HG03108 (cell line): ENCODE data around the gene ARHGAP42.
A peak's percentile ranks its signal among the peaks of the same experiment; 100 is the strongest.
"Not testable (repeated sequence)": the region's sequence is repeated elsewhere in the genome, so short reads cannot be mapped to it uniquely, and the experiment has no call there.

Experiments
- ATAC-seq: cut with Tn5 transposase; IDR thresholded peaks from one replicate; pipeline ENCODE4 v1.9.1; 2021; ENCODE audit warnings: moderate library complexity; ENCODE audit not compliant: unreplicated experiment

The ARHGAP42 gene

GRCh38 chr11:100863080-100863581 lies 176.0 kb downstream of the ARHGAP42 start:
- peak; percentile 88 for ATAC-seq

GRCh38 chr11:100865443-100866065 lies 178.5 kb downstream of the ARHGAP42 start:
- no peak for ATAC-seq

GRCh38 chr11:100866453-100866852 lies 179.4 kb downstream of the ARHGAP42 start:
- ATAC-seq, result no peak

- ATAC-seq, result no peak
Measured at GRCh38 chr11:100867606-100868005, 180.5 kb downstream of the ARHGAP42 start.

- no peak for ATAC-seq
Measured at GRCh38 chr11:100869328-100869727, 182.2 kb downstream of the ARHGAP42 start.

- ATAC-seq, result no peak
Measured at GRCh38 chr11:100870138-100870537, 183.1 kb downstream of the ARHGAP42 start.

GRCh38 chr11:100872951-100873740 lies 186.1 kb downstream of the ARHGAP42 start:
- no peak for ATAC-seq

GRCh38 chr11:100874203-100874602 lies 187.1 kb downstream of the ARHGAP42 start:
- ATAC-seq, result no peak

GRCh38 chr11:100875521-100875869 lies 188.4 kb downstream of the ARHGAP42 start:
- no peak for ATAC-seq

- no peak for ATAC-seq
Measured at GRCh38 chr11:100876815-100877520, 189.9 kb downstream of the ARHGAP42 start.

- ATAC-seq, result no peak
Measured at GRCh38 chr11:100878474-100878873, 191.4 kb downstream of the ARHGAP42 start.

- no peak for ATAC-seq
Measured at GRCh38 chr11:100882957-100883356, 195.9 kb downstream of the ARHGAP42 start.

- no peak for ATAC-seq
Measured at GRCh38 chr11:100883830-100884229, 196.7 kb downstream of the ARHGAP42 start.

- no peak for ATAC-seq
Measured at GRCh38 chr11:100887659-100888058, 200.6 kb downstream of the ARHGAP42 start.

GRCh38 chr11:100888836-100889235 lies 201.7 kb downstream of the ARHGAP42 start:
- no peak for ATAC-seq

GRCh38 chr11:100889758-100890157 lies 202.7 kb downstream of the ARHGAP42 start:
- no peak for ATAC-seq

GRCh38 chr11:100890789-100891188 lies 203.7 kb downstream of the ARHGAP42 start:
- ATAC-seq, result no peak

- ATAC-seq, result no peak
Measured at GRCh38 chr11:100892886-100893285, 205.8 kb downstream of the ARHGAP42 start.

GRCh38 chr11:100895449-100895848 lies 208.4 kb downstream of the ARHGAP42 start:
- ATAC-seq, result no peak

GRCh38 chr11:100895976-100896375 lies 208.9 kb downstream of the ARHGAP42 start:
- not testable (repeated sequence) for ATAC-seq

GRCh38 chr11:100901471-100901870 lies 214.4 kb downstream of the ARHGAP42 start:
- ATAC-seq, result not testable (repeated sequence)
